Loucy (cell line): ENCODE measurements around the gene VASH2.
"Not testable (repeated sequence)": the region's sequence is repeated elsewhere in the genome, so short reads cannot be mapped to it uniquely, and the experiment has no call there.

ENCODE experiments used
- CTCF ChIP-seq: fragments of 200-600 bp; sonication (generic); conservative IDR thresholded peaks from 2 replicates; pipeline ENCODE4 v1.5.1; 2014; ENCODE audit warnings: mild to moderate bottlenecking, antibody characterized with exemption, low read length
- EZH2phosphoT487 ChIP-seq: fragments of 200-600 bp; IDR thresholded peaks from 2 replicates; pipeline ENCODE4 v1.6.1; 2018; ENCODE audit warnings: antibody characterized with exemption, mild to moderate bottlenecking, moderate library complexity, borderline replicate concordance

GRCh38 chr1:212993960-212994359 lies 43.6 kb downstream of the VASH2 start:
- not testable (repeated sequence) for TF ChIP-seq CTCF, EZH2phosphoT487
